GM18508 (cell line): ENCODE measurements around the gene GPAT3.

Experiments used
- ATAC-seq: cut with Tn5 transposase; IDR thresholded peaks from one replicate; pipeline ENCODE4 v1.9.1; 2021; ENCODE audit warnings: moderate number of reproducible peaks; ENCODE audit not compliant: insufficient read depth, unreplicated experiment

The GPAT3 gene

DNA sequence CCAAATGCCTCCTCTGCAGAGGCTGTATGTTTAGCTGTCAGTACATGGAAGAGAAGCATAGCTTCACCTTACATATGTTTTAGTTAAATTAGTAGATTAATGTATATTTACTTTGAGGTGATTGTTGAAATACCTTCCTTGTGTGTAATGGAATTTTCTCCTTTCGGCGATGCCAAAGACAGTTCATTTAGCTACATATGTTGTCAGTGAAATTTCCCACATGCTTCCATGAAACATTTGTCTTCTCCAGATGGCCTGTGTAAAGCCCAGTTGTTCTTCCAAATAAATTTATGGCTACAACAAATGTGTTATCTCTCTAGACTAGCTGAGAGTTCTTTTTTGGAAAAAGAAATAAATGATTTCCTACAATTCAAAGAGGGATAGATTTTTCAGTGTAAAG is 95.2 kb downstream of the GPAT3 start:
- no peak for ATAC-seq

DNA sequence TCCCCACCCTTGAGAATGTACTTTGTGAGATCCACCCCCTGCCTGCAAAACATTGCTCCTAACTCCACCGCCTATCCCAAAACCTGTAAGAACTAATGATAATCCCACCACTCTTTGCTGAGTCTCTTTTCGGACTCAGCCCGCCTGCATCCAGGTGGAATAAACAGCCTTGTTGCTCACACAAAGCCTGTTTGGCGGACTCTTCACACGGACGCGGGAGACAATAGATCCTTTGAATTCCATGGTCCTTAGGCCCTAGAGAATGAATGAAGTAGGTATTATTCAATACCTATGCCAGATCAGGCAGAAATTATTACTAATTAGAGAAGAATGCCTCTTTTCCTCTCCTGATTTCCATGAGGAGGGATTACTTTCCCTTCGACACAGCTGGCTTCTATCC is 101.0 kb downstream of the GPAT3 start:
- ATAC-seq: no peak

DNA sequence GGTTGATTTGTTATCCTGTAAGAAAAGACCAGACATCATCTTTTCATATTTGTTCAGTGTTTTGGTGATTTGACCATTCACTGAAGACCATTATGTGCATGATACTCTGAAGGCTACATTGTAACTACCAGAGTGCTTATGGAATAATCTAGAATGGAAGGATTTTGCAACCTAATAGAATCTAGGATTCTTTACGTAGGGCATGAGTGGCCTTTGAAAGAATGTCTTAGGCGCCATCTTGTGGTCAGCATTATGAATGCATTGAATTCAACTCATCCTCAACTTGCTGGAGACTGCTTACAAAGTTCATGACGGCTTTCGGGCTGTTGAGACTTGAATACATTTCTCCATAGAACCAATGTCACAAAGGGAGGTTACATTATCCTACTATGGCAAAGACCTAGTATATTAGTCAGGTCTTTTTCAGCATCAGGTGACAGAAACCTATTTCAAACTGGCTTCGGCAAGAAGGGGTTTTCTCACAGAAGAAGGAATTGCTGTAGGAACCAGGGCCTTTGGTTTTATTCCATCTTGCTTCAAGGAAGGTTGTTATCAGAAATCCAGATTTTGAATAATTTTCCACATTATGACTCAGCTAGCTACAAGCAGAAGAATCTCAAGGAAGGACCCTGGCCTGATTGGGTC is 104.1 kb downstream of the GPAT3 start:
- ATAC-seq: no peak

DNA sequence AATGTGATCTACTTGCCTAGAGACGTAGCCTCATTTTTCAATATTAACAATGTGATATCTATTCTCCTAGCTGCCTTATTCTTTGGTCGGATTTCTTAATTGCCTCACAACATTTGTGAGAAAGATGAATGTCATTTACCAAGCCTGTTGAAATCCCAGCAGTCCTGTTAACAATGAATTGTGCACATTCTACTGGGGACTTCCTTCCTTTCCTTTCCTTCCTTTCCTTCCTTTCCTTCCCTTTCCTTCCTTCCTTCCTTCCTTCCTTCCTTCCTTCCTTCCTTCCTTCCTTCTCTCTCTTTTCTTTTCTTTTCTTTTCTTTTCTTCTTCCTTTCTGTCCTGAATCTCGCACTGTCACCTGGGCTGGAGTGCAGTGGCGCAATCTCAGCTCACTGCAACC is 107.1 kb downstream of the GPAT3 start:
- no peak for ATAC-seq

DNA sequence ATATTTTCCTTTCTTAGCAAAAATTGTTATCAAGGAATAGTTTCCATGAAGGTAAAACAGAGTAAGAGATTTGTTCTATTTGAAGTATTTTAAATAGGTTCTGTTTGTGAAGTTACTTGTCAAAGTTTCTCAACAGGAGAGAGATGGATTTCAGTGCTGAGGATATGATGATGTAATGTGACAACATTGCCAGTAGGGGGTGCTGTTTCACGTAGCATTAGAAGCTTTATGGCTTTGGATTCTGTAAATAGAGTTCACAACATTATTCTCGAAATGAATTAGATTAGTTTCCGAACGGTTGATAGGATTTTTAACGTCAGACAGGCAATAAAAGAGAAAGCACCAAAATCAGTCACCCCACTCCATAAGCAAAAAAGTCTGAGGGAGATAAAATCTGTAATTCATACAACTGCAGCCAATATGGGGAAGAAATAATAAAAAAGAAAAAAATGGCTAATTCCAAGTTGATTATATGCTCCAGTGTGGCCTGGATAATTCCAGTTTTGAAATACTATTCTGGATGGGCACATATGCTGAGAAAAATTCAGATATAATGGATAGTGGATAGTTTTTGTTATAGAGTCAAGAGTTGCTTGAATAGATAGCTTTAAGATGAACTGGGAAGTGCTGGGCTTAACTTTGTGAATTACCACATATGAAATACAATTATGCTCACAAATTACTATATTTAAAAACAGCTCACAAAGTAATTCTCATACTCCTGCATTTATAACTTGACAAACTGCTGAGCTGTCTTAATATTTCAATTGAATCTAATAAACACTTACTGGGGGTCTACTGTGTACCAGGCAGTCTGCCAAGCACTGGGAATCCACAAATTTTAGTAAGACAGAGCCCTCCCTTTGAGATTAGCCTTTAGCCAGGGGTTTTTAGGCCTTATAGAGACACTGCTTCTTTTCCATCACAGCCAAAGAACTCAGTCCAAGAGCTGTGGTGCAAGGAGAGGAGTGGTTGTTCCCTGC is 109.1 kb downstream of the GPAT3 start:
- ATAC-seq: no peak

DNA sequence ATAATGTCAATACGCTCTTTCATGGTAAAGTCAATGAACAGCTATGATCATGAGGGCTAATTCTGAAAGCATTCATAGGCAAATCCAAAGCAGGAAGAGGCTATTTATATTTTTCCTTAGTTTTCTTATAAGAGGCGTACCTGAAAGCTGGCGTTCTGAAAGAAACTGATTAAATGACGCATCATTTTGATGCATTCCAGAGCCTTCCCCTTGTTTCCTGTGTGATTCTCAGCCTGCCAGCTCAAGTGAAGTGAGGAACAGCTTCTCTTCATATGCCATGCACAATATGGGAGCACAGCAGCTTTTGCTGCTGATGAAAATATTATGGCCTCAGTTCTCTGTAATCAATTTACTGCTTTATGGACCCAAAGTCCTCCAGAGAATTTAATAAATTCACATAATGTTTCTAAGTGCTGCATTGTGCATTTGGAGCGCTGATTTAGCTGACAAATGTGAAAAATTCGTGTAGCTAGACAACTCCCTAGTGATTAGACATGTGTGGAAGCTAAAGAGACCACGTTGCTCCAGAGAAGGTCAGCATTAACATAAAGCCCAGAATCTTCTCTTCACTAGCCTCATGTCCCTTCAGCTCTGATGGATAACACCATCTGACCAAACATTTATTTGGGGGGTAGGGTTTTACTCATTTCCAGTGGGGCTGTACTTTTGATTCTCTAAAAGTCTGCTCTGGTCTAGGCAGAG is 110.8 kb downstream of the GPAT3 start:
- no peak for ATAC-seq

DNA sequence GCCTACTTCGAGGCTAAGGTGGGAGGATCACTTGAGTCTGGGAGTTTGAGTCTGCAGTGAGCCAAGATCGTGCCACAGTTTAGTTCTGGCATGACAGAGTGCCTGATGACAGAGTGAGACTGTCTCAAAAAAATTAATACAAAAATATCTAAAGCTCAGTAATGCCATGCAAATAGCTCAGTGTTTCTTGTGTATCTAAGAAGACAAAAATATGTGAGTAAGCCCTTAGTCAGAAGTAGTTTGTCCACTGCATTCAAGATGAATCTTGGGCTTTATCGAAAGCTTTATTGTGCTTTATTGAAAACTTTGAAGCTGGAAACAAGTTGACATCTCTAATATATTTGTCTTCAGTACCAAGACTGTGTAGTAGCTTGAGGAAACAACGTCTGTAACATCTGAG is 115.9 kb downstream of the GPAT3 start:
- ATAC-seq: no peak
